Measurements from ENCODE around the gene FBRS. TPM values are rescaled to one million over a fixed set of nuclear protein-coding genes. Genes with fewer than 3 reads are reported as not detected.
A peak's percentile ranks its signal among the peaks of the same experiment; 100 is the strongest.

FBRS gene
- total and polyA plus RNA-seq, 2 donors from 2014 or later: 26.3 to 66.2 TPM

GRCh38 chr16:30703971-30704370 is 45.7 kb downstream of the FBRS start:
- intact Hi-C loops (cut with DNase I): no loop called here
- DNase-seq (peak in 1 of 5 donors; percentile 57), FAIRE-seq (no peak)
- no peak overlapping the region for H3K9ac ChIP-seq (ENCODE audit: low read length in 3 of 3)
- H3K4me1 ChIP-seq (ENCODE audit: control insufficient read depth in 2 of 3, insufficient read depth in 2 of 3, low read depth in 1 of 3, low read length in 3 of 3): peaks cover 0 to 5% (median 3%) of the 10 kb centered on the region in 3 donors
- H3K9me3 ChIP-seq (ENCODE audit: control insufficient read depth in 2 of 3, insufficient read depth in 1 of 3, low read length in 3 of 3): no peaks in the 10 kb centered on the region
- no peak overlapping the region for H3K27ac ChIP-seq (ENCODE audit: low read depth in 2 of 2, low read length in 2 of 2)
- H3K27me3 ChIP-seq (ENCODE audit: control insufficient read depth, insufficient read depth, low read length): no peaks in the 10 kb centered on the region
- H3K36me3 ChIP-seq (ENCODE audit: control insufficient read depth in 2 of 3, insufficient read depth in 3 of 3, low read length in 3 of 3): peaks cover 18 to 59% (median 41%) of the 10 kb centered on the region in 3 donors
- H3K4me3 ChIP-seq (ENCODE audit: low read length in 3 of 3): no peak overlapping the region
- no peak for TF ChIP-seq CTCF (IDR thresholded peaks at IDR 0.05; ENCODE audit: borderline replicate concordance, extremely low read depth, insufficient read depth)

- no peaks in the 10 kb centered on the region for H3K9me3 ChIP-seq (ENCODE audit: control insufficient read depth in 2 of 3, insufficient read depth in 1 of 3, low read length in 3 of 3)
- no peak overlapping the region for H3K4me3 ChIP-seq (ENCODE audit: low read length in 3 of 3)
- no peaks in the 10 kb centered on the region for H3K4me1 ChIP-seq (ENCODE audit: control insufficient read depth in 2 of 3, insufficient read depth in 2 of 3, low read depth in 1 of 3, low read length in 3 of 3)
- FAIRE-seq (no peak), DNase-seq (peak in 1 of 5 donors; percentile 4)
- TF ChIP-seq CTCF (IDR thresholded peaks at IDR 0.05; ENCODE audit: borderline replicate concordance, extremely low read depth, insufficient read depth): no peak
- H3K27me3 ChIP-seq (ENCODE audit: control insufficient read depth, insufficient read depth, low read length): no peaks in the 10 kb centered on the region
- H3K27ac ChIP-seq (ENCODE audit: low read depth in 2 of 2, low read length in 2 of 2): no peak overlapping the region
- H3K36me3 ChIP-seq (ENCODE audit: control insufficient read depth in 2 of 3, insufficient read depth in 3 of 3, low read length in 3 of 3): peaks cover 23 to 70% (median 58%) of the 10 kb centered on the region in 3 donors
- no peak overlapping the region for H3K9ac ChIP-seq (ENCODE audit: low read length in 3 of 3)
- intact Hi-C loops (cut with DNase I): no loop called here
Measured at GRCh38 chr16:30706046-30706445, 47.8 kb downstream of the FBRS start.

GRCh38 chr16:30710971-30711370 is 52.7 kb downstream of the FBRS start:
- Histone ChIP-seq H3K4me1 (ENCODE audit: control insufficient read depth in 2 of 3, insufficient read depth in 2 of 3, low read depth in 1 of 3, low read length in 3 of 3) (no peaks in the 10 kb centered on the region), H3K36me3 (ENCODE audit: control insufficient read depth in 2 of 3, insufficient read depth in 3 of 3, low read length in 3 of 3) (peaks cover 32 to 88% (median 75%) of the 10 kb centered on the region in 3 donors), H3K9ac (ENCODE audit: low read length in 3 of 3) (no peak overlapping the region), H3K9me3 (ENCODE audit: control insufficient read depth in 2 of 3, insufficient read depth in 1 of 3, low read length in 3 of 3) (no peaks in the 10 kb centered on the region), H3K27ac (ENCODE audit: low read depth in 2 of 2, low read length in 2 of 2) (no peak overlapping the region), H3K4me3 (ENCODE audit: low read length in 3 of 3) (no peak overlapping the region), H3K27me3 (ENCODE audit: control insufficient read depth, insufficient read depth, low read length) (no peaks in the 10 kb centered on the region)
- no peak for DNase-seq
- intact Hi-C loops (cut with DNase I): no loop called here
- FAIRE-seq: no peak
- no peak for TF ChIP-seq CTCF (IDR thresholded peaks at IDR 0.05; ENCODE audit: borderline replicate concordance, extremely low read depth, insufficient read depth)

GRCh38 chr16:30711712-30712111 is 53.5 kb downstream of the FBRS start:
- peaks cover 32 to 88% (median 75%) of the 10 kb centered on the region in 3 donors for H3K36me3 ChIP-seq (ENCODE audit: control insufficient read depth in 2 of 3, insufficient read depth in 3 of 3, low read length in 3 of 3)
- no peak for FAIRE-seq
- no peak for TF ChIP-seq CTCF (IDR thresholded peaks at IDR 0.05; ENCODE audit: borderline replicate concordance, extremely low read depth, insufficient read depth)
- H3K4me1 ChIP-seq (ENCODE audit: control insufficient read depth in 2 of 3, insufficient read depth in 2 of 3, low read depth in 1 of 3, low read length in 3 of 3): no peaks in the 10 kb centered on the region
- peak in 1 of 5 donors; percentile 19 for DNase-seq
- no peaks in the 10 kb centered on the region for H3K9me3 ChIP-seq (ENCODE audit: control insufficient read depth in 2 of 3, insufficient read depth in 1 of 3, low read length in 3 of 3)
- H3K27me3 ChIP-seq (ENCODE audit: control insufficient read depth, insufficient read depth, low read length): no peaks in the 10 kb centered on the region
- H3K4me3 ChIP-seq (ENCODE audit: low read length in 3 of 3): no peak overlapping the region
- no peak overlapping the region for H3K9ac ChIP-seq (ENCODE audit: low read length in 3 of 3)
- no peak overlapping the region for H3K27ac ChIP-seq (ENCODE audit: low read depth in 2 of 2, low read length in 2 of 2)
- intact Hi-C loops (cut with DNase I): no loop called here
